ENCODE data around the gene ACTA1. TPM values are rescaled to one million over a fixed set of nuclear protein-coding genes. Genes with fewer than 3 reads are reported as not detected.

Gene ACTA1
- total RNA-seq, 1 experiment from 2014 or later, result 0.80 TPM

GRCh38 chr1:229390130-229390529 lies 43.8 kb downstream of the ACTA1 start:
- Histone ChIP-seq H3F3A (ENCODE audit: low read length, unreplicated experiment) (peaks cover 3% of the 10 kb centered on the region), H3K27me3 (ENCODE audit: low read length) (no peaks in the 10 kb centered on the region), H3K9ac (ENCODE audit: low read length) (no peak overlapping the region), H3K9me2 (replicated peaks; ENCODE audit: low read length) (no peaks in the 10 kb centered on the region), H3K4me1 (ENCODE audit: insufficient read depth, low read length) (peaks cover 15% of the 10 kb centered on the region), H3K9me3 (ENCODE audit: low read length) (no peaks in the 10 kb centered on the region), H3K79me2 (ENCODE audit: low read length) (no peaks in the 10 kb centered on the region), H2AFZ (ENCODE audit: low read length) (no peak overlapping the region), H3K4me2 (ENCODE audit: low read length) (no peak overlapping the region), H3K27ac (ENCODE audit: low read length) (no peak overlapping the region), H4K20me1 (ENCODE audit: low read length) (no peaks in the 10 kb centered on the region), H3K4me3 (ENCODE audit: low read length) (no peak overlapping the region), H3K36me3 (ENCODE audit: low read depth, low read length) (no peaks in the 10 kb centered on the region)
- DNase-seq (no peak), ATAC-seq (no peak)
- BruUV-seq (replicated peaks), result no TSS peak
- ChIA-PET CTCF (no interaction called here), POLR2A (ENCODE audit: unreplicated experiment) (no interaction called here)
- no peak for TF ChIP-seq CTCF (conservative IDR thresholded peaks at IDR 0.05; ENCODE audit: low read depth, low read length)
- TF ChIP-seq EZH2 (IDR thresholded peaks at IDR 0.05; ENCODE audit: low read length, unreplicated experiment), result no peak
- no peak for TF ChIP-seq EZH2phosphoT487 (IDR thresholded peaks at IDR 0.05; ENCODE audit: borderline replicate concordance, low read length)
- intact Hi-C loops (cut with micrococcal nuclease), result no loop called here

- TF ChIP-seq EZH2 (IDR thresholded peaks at IDR 0.05; ENCODE audit: low read length, unreplicated experiment), result no peak
- no peak for TF ChIP-seq CTCF (conservative IDR thresholded peaks at IDR 0.05; ENCODE audit: low read depth, low read length)
- no peak for TF ChIP-seq EZH2phosphoT487 (IDR thresholded peaks at IDR 0.05; ENCODE audit: borderline replicate concordance, low read length)
- CTCF ChIA-PET, result no interaction called here
- no peaks in the 10 kb centered on the region for H4K20me1 ChIP-seq (ENCODE audit: low read length)
- no peaks in the 10 kb centered on the region for H3K36me3 ChIP-seq (ENCODE audit: low read depth, low read length)
- H3K27me3 ChIP-seq (ENCODE audit: low read length), result no peaks in the 10 kb centered on the region
- no peaks in the 10 kb centered on the region for H3K9me2 ChIP-seq (replicated peaks; ENCODE audit: low read length)
- peak overlapping the region; percentile 31 for H2AFZ ChIP-seq (ENCODE audit: low read length)
- no TSS peak for BruUV-seq (replicated peaks)
- H3F3A ChIP-seq (ENCODE audit: low read length, unreplicated experiment), result peaks cover 3% of the 10 kb centered on the region
- ATAC-seq (peak; percentile 92), DNase-seq (peak; percentile 70)
- POLR2A ChIA-PET (ENCODE audit: unreplicated experiment), result no interaction called here
- peak overlapping the region; percentile 55 for H3K4me2 ChIP-seq (ENCODE audit: low read length)
- H3K4me1 ChIP-seq (ENCODE audit: insufficient read depth, low read length), result peaks cover 17% of the 10 kb centered on the region
- peak overlapping the region; percentile 10; the same call in 1 of the 2 replicates for H3K27ac ChIP-seq (ENCODE audit: low read length)
- H3K79me2 ChIP-seq (ENCODE audit: low read length), result no peaks in the 10 kb centered on the region
- no peak overlapping the region for H3K9ac ChIP-seq (ENCODE audit: low read length)
- no peaks in the 10 kb centered on the region for H3K9me3 ChIP-seq (ENCODE audit: low read length)
- intact Hi-C loops (cut with micrococcal nuclease), result loop anchor here (5.0 kb wide), 1 partner anchor 47 kb away; the partner anchor contains the start of gene CCSAP
- peak overlapping the region; percentile 8; the same call in 1 of the 2 replicates for H3K4me3 ChIP-seq (ENCODE audit: low read length)
Observed at GRCh38 chr1:229388897-229389580, 44.9 kb downstream of the ACTA1 start.

DNA sequence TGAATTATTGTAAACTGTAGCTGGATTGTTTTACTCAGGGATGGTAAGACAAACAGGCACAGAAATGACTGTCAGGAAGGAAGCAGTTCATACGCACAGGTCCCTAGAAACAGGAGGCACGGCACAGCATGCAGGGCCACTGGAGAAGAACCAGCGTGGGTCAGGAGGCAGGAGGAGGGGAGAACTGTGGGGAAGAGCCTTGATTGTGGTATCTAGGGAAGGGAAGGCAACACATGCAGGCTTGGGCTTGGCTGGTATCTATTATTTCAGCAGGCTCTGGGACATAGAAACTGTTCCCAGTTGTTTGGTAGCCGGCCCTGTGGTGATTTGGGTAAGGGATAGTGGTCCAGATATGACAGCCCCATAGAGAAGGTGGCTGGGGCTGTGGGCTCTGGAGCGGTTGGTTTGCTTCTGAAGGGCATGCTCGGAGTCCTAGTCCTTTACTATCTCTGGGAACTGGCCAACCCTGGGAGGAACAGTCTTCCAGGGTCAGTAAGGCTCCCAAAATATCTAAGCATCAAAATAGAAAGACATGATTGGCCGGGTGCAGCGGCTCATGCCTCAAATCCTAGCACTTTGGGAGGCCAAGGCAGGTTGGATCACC lies 47.9 kb downstream of the ACTA1 start:
- Histone ChIP-seq H4K20me1 (ENCODE audit: low read length) (no peaks in the 10 kb centered on the region), H3K4me3 (ENCODE audit: low read length) (no peak overlapping the region), H3K4me2 (ENCODE audit: low read length) (no peak overlapping the region), H3K9me3 (ENCODE audit: low read length) (no peaks in the 10 kb centered on the region), H3K79me2 (ENCODE audit: low read length) (no peaks in the 10 kb centered on the region), H3F3A (ENCODE audit: low read length, unreplicated experiment) (peaks cover 3% of the 10 kb centered on the region), H3K27ac (ENCODE audit: low read length) (no peak overlapping the region), H3K9ac (ENCODE audit: low read length) (no peak overlapping the region), H3K27me3 (ENCODE audit: low read length) (no peaks in the 10 kb centered on the region), H3K36me3 (ENCODE audit: low read depth, low read length) (no peaks in the 10 kb centered on the region), H3K4me1 (ENCODE audit: insufficient read depth, low read length) (peaks cover 19% of the 10 kb centered on the region), H2AFZ (ENCODE audit: low read length) (no peak overlapping the region), H3K9me2 (replicated peaks; ENCODE audit: low read length) (no peaks in the 10 kb centered on the region)
- CTCF ChIA-PET, result no interaction called here
- BruUV-seq (replicated peaks), result no TSS peak
- intact Hi-C loops (cut with micrococcal nuclease), result loop anchor here (5.0 kb wide), 1 partner anchor 44 kb away; the partner anchor contains the start of gene CCSAP
- TF ChIP-seq EZH2phosphoT487 (IDR thresholded peaks at IDR 0.05; ENCODE audit: borderline replicate concordance, low read length) (no peak), CTCF (conservative IDR thresholded peaks at IDR 0.05; ENCODE audit: low read depth, low read length) (no peak), EZH2 (IDR thresholded peaks at IDR 0.05; ENCODE audit: low read length, unreplicated experiment) (no peak)
- DNase-seq (no peak), ATAC-seq (no peak)
- POLR2A ChIA-PET (ENCODE audit: unreplicated experiment), result no interaction called here
